Dendritic cell treated with granulocyte-macrophage colony-stimulating factor and Interleukin-4, amounts not matched to agents 40 ng/mL and 50 ng/mL, for 4 days (primary cell): Measurements from ENCODE around the gene MAGI3.
"Not testable (repeated sequence)": the region's sequence is repeated elsewhere in the genome, so short reads cannot be mapped to it uniquely, and the experiment has no call there.

Experiments used
- H3K27ac Mint-ChIP-seq: one replicate; pipeline ENCODE4 v1.8.0; 2022; ENCODE audit warnings: mild to moderate bottlenecking, mixed read lengths
- H3K27me3 Mint-ChIP-seq: one replicate; pipeline ENCODE4 v1.8.0; 2022; ENCODE audit warnings: mild to moderate bottlenecking, mixed read lengths
- H3K36me3 Mint-ChIP-seq: one replicate; pipeline ENCODE4 v1.8.0; 2022; ENCODE audit warnings: low read depth, mixed read lengths
- H3K4me1 Mint-ChIP-seq: one replicate; pipeline ENCODE4 v1.8.0; 2022; ENCODE audit warnings: low read depth, mixed read lengths
- H3K4me3 Mint-ChIP-seq: one replicate; pipeline ENCODE4 v1.8.0; 2022; ENCODE audit warnings: mild to moderate bottlenecking, moderate library complexity, mixed read lengths
- H3K9me3 Mint-ChIP-seq: one replicate; pipeline ENCODE4 v1.8.0; 2022; ENCODE audit warnings: mixed read lengths
- intact Hi-C: fragments of 100-400 bp; cut with micrococcal nuclease; formaldehyde crosslinking; loops from one replicate; pipeline ENCODE4 v1.15.0; 2022

Gene MAGI3

DNA sequence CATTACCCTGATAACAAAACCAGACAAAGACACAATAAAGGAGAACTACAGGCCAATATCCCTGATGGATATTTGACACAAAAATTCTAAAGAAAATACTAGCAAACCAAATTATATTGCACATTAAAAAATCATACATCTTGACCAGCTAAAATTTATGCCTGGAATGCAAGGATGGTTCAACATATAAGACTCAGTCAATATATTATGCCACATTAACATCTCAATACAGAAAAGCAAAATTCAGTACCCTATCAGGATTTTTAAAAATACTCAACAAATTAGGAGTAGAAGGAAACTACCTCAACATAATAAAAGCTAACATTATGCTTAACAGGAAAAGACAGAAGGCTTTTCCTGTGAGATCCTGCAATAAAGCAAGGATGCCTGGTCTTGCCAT is 177.1 kb downstream of the MAGI3 start:
- intact Hi-C loops: no loop called here
- H3K9me3 Mint-ChIP-seq: peaks cover 26% of the 10 kb centered on the region

DNA sequence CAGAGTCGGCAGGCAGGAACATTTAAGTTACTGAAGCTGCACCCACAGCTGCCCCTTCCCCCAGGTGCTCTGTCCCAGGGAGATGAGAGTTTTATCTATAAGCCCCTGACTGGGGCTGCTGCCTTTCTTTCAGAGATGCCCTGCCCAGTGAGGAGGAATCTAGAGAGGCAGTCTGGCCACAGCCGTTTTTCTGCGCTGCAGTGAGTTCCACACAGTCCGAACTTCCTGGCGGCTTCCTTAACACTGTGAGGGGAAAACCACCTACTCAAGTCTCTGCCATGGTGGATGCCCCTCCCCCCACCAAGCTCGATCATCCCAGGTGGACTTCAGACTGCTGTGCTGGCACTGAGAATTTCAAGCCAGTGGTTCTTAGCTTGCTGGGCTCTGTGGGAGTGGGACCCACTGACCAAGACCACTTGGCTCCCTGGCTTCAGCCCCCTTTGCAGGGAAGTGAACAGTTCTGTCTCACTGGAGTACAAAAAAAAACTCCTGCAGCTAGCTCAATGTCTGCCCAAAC is 185.5 kb downstream of the MAGI3 start:
- H3K27me3 Mint-ChIP-seq, H3K4me3 Mint-ChIP-seq, H3K36me3 Mint-ChIP-seq, H3K4me1 Mint-ChIP-seq, H3K27ac Mint-ChIP-seq, intact Hi-C loops: not testable (repeated sequence)
- peaks cover 29% of the 10 kb centered on the region for H3K9me3 Mint-ChIP-seq

More for the DNA sequence above, 177.1 kb downstream of the MAGI3 start:
- Mint-ChIP-seq H3K27ac (no peak overlapping the region), H3K4me1 (no peaks in the 10 kb centered on the region), H3K4me3 (no peak overlapping the region), H3K27me3 (no peaks in the 10 kb centered on the region), H3K36me3 (no peaks in the 10 kb centered on the region)

DNA sequence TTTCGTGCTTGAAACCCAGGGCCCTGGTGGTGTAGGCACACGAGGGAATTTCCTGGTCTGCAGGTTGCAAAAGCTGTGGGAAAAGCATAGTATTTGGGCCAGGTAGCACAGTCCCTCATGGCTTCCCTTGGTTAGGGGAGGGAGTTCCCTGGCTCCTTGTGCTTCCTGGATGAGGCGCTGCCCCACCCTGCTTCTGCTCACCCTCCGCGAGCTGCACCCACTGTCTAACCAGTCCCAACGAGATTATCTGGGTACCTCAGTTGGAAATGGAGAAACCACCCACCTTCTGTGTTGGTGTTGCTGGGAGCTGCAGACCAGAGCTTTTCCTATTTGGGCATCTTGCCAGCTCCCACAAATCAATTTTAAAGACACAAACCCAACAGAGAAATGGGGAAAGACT is 186.0 kb downstream of the MAGI3 start:
- H3K9me3 Mint-ChIP-seq: peaks cover 25% of the 10 kb centered on the region
- no peak overlapping the region for H3K4me3 Mint-ChIP-seq
- no peaks in the 10 kb centered on the region for H3K27me3 Mint-ChIP-seq
- H3K4me1 Mint-ChIP-seq: no peaks in the 10 kb centered on the region
- no peaks in the 10 kb centered on the region for H3K36me3 Mint-ChIP-seq
- H3K27ac Mint-ChIP-seq: no peak overlapping the region
- intact Hi-C loops: no loop called here

DNA sequence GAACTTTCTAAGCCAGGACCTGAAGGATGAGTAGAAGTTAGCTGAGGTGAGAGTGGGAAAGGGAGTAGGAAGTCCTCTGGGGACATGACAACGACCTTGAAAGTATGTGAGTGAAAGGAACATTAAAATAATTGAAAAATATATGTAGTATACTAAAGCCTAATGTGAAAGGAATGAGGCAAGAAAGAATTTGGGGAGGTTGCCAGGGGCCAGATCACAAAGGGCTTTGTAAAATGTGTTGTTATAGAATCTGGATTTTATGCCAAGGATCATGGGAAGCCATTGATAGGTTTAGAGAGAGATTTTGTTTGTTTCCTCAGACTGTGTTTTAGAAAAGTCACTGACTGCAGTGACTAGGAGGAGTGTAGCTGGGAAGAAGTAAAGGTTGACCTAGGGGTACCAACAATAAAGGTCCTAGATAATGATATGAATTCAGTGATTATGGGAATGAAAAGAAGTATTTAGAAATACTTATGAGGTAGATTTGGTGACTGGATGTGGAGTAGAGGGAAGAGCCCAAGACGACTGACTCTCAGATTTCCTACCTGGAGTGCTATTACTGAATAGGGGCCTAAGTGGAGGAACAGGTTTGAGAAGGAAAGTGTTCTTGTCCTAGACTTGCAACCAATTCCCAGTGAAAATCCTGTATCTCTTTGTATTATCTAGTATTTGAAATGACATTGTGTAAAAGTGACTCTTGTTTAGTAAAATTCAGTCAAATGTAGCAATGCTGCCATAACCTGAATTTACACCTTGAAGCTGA is 189.1 kb downstream of the MAGI3 start:
- Mint-ChIP-seq H3K4me3 (no peak overlapping the region), H3K4me1 (no peaks in the 10 kb centered on the region), H3K36me3 (no peaks in the 10 kb centered on the region), H3K27me3 (no peaks in the 10 kb centered on the region), H3K27ac (no peak overlapping the region), H3K9me3 (peaks cover 8% of the 10 kb centered on the region)
- intact Hi-C loops: no loop called here

DNA sequence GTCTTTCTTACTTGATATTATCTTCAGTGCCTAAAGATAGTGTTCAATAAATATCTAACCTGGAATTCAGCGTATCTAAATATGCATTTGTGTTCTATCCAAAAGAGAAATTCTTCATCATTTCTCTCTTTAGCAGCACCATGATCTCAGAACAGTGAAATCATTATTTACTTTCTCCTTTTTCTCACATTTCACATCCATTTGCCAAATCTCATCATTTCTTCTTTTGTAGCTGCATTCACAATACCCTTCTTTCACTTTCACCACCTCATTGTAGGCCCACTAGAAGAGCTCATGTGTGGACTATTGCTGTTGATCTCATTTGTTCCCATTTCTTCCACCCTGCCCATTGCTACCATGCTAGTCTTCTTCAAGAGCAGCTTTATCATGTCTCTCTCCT is 191.0 kb downstream of the MAGI3 start:
- no peaks in the 10 kb centered on the region for H3K4me1 Mint-ChIP-seq
- no peaks in the 10 kb centered on the region for H3K27me3 Mint-ChIP-seq
- intact Hi-C loops: no loop called here
- no peaks in the 10 kb centered on the region for H3K36me3 Mint-ChIP-seq
- no peak overlapping the region for H3K4me3 Mint-ChIP-seq
- no peak overlapping the region for H3K27ac Mint-ChIP-seq
- no peaks in the 10 kb centered on the region for H3K9me3 Mint-ChIP-seq

DNA sequence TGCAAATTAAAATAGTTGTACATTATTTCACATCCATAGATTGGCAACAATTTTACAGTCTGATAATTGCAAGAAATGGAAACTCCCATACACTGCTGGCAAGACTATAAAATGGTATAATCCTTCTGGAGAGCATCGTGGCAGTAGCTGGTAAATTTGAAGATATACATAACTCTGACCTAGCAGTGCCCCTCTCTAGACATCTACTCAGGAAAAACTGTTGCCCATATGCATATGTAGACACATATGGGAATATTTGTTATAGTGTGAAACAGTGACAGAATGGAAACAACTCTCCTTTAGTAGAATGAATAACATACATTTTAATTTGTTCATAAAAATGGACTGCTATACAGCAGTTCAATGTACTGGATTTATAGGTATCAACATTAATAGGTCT is 191.8 kb downstream of the MAGI3 start:
- H3K4me3 Mint-ChIP-seq: no peak overlapping the region
- H3K27ac Mint-ChIP-seq: no peak overlapping the region
- H3K9me3 Mint-ChIP-seq: no peaks in the 10 kb centered on the region
- H3K4me1 Mint-ChIP-seq: no peaks in the 10 kb centered on the region
- H3K27me3 Mint-ChIP-seq: no peaks in the 10 kb centered on the region
- H3K36me3 Mint-ChIP-seq: no peaks in the 10 kb centered on the region
- intact Hi-C loops: no loop called here

DNA sequence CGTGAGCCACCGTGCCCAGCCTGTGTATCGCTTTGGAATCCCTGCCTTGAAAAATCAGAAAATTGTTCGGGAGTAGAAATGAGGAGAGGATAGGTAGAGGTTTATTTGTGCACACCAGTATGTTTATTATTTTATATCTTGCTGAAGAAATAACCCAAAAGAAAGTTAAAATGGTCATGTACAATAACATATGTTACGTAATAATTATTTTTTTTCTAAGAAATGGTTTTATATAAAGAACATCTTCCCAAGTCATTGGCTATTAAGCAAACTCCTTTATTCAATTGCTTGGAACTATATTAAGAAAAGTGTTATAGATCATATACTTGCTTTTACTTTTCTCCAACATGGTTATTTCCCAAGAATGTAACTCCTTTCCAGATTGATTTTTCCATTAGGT is 197.2 kb downstream of the MAGI3 start:
- no peaks in the 10 kb centered on the region for H3K9me3 Mint-ChIP-seq
- no peaks in the 10 kb centered on the region for H3K27me3 Mint-ChIP-seq
- intact Hi-C loops: no loop called here
- H3K4me1 Mint-ChIP-seq: no peaks in the 10 kb centered on the region
- no peaks in the 10 kb centered on the region for H3K36me3 Mint-ChIP-seq
- H3K27ac Mint-ChIP-seq: no peak overlapping the region
- H3K4me3 Mint-ChIP-seq: no peak overlapping the region

DNA sequence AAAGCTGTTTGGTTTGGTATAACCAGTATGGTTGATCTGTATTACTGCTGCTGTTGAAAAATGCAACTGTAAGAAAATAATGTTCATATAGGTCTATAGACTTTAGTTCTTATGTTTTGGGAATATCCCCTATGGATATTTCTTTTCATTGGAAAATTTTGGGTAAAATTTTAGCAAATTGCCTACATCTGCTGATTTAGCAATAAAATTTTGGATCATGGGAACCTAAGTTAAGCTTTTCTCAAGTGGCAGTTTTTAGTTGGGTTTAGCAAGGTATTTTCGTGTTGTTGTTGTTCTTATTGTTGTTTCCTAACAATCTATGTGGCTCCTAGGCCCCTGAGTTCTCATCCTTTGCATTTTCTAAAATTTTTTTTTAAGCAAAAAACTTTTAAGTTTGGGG is 201.9 kb downstream of the MAGI3 start:
- Mint-ChIP-seq H3K9me3 (peaks cover 6% of the 10 kb centered on the region), H3K36me3 (no peaks in the 10 kb centered on the region), H3K4me3 (no peak overlapping the region), H3K27me3 (no peaks in the 10 kb centered on the region), H3K4me1 (no peaks in the 10 kb centered on the region), H3K27ac (no peak overlapping the region)
- intact Hi-C loops: no loop called here

DNA sequence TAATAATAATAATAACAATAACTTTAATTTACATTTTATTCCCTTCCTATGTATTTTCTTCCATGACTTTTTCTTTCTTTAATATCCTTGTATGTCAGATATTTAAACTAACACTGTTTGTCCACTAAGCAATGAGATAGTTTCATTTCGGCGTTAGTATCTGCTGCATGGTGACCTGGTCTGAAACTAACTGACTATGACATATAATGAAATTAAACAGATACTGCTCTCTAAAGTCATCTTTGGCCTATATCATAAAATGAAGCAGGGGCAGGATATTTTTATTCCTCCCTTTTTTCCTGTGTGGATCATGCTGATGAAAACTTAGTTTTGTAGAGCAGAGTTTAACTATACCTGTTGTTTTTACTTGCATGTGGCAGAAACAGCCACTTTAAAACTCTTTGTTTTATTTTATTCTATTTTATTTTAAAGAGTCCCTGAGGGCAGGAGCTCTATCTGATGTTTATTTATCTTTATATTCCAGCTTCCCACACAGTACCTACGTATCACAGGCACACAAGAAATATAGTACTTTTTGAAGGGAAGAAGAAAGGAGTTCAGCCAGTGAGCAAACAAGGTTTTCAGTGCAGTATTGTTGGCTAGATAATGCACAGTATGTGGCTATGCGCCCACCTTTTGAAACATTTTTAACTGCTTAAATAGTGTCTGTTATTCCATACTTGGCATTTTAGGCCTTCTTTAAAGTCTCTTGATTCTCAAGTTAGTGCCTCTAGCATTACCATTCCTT is 203.4 kb downstream of the MAGI3 start:
- no peaks in the 10 kb centered on the region for H3K27me3 Mint-ChIP-seq
- H3K9me3 Mint-ChIP-seq: peaks cover 21% of the 10 kb centered on the region

DNA sequence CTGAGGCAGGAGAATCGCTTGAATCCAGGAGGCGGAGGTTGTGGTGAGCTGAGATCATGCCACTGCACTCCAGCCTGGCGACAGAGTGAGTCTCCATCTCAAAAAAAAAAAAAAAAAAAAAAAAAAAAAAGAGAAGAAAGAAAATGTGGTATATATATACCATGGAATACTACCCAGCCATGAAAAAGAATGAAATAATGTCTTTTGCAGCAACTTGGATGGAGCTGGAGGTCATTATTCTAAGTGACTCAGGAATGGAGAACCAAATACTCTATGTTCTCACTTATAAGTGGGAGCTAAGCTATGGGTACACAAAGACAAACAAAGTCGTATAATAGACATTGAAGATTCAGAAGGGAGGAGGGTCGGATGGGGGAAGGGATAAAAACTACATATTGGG is 214.2 kb downstream of the MAGI3 start:
- intact Hi-C loops, H3K27ac Mint-ChIP-seq, H3K4me1 Mint-ChIP-seq, H3K4me3 Mint-ChIP-seq, H3K9me3 Mint-ChIP-seq, H3K36me3 Mint-ChIP-seq, H3K27me3 Mint-ChIP-seq: not testable (repeated sequence)

More for the DNA sequence above, 203.4 kb downstream of the MAGI3 start:
- Mint-ChIP-seq H3K4me3 (no peak overlapping the region), H3K36me3 (no peaks in the 10 kb centered on the region), H3K4me1 (no peaks in the 10 kb centered on the region), H3K27ac (no peak overlapping the region)
- intact Hi-C loops: no loop called here

DNA sequence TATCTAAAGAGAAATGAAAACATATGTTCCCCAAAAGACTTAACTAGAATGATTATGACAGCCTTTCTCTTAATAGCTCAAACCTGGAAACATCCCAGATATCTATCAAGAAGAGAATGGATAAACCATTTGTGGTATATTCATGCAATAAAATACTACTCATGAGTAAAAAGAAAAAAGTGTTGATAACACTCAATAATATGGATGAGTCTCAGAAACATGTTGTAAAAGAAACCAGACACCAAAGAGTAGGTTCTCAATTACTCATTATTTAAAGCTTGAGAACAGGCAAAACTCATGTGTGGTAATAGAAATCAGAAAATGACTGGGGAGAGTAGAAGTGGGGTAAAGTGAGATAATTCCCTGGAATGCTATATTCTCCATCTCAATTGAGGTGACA is 214.8 kb downstream of the MAGI3 start:
- Mint-ChIP-seq H3K27me3 (peaks cover 2% of the 10 kb centered on the region), H3K27ac (no peak overlapping the region), H3K9me3 (no peaks in the 10 kb centered on the region), H3K36me3 (no peaks in the 10 kb centered on the region), H3K4me3 (no peak overlapping the region), H3K4me1 (no peaks in the 10 kb centered on the region)
- intact Hi-C loops: no loop called here

DNA sequence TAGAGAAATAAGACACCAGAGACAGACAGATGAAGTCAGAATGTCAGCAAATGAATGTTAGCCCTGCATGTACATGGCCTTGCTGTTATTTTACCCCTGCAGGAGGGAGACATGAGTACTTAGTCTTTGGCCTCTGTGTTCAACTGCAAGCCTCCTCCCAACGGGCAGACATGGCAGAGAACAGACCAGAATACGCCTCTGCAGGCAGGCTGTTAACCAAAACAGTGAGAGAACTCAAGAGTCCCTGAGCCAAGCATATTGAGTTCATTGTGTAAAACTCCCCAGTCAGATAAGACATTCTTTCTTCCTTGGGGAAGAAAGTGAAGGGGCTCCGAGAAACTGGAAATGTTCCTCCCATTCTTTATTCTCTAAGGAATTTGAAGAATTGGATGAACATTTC is 218.1 kb downstream of the MAGI3 start:
- H3K36me3 Mint-ChIP-seq: no peaks in the 10 kb centered on the region
- intact Hi-C loops: no loop called here
- H3K27ac Mint-ChIP-seq: no peak overlapping the region
- no peaks in the 10 kb centered on the region for H3K9me3 Mint-ChIP-seq
- H3K4me1 Mint-ChIP-seq: no peaks in the 10 kb centered on the region
- no peak overlapping the region for H3K4me3 Mint-ChIP-seq
- H3K27me3 Mint-ChIP-seq: peaks cover 2% of the 10 kb centered on the region

DNA sequence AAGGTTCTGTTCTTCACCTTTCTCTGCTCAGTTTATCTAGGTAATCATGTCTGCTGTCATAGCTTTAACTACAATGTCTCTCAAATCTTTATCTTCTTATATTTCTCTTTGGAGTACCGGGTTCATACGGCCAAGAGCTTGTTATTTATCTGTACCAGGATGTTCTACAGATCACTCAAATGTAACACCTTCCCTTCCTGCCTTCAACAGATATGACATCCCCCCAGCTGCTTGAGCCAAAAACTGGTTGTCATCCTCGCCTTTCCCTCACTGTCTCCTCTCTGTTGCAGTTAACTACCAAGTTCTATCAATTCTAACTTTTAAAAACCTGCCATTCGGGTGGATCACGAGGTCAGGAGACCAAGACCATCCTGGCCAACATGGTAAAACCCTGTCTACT is 220.1 kb downstream of the MAGI3 start:
- H3K4me1 Mint-ChIP-seq: no peaks in the 10 kb centered on the region
- H3K27me3 Mint-ChIP-seq: peaks cover 2% of the 10 kb centered on the region
- H3K36me3 Mint-ChIP-seq: no peaks in the 10 kb centered on the region
- H3K9me3 Mint-ChIP-seq: no peaks in the 10 kb centered on the region
- intact Hi-C loops: no loop called here
- no peak overlapping the region for H3K27ac Mint-ChIP-seq
- H3K4me3 Mint-ChIP-seq: no peak overlapping the region

DNA sequence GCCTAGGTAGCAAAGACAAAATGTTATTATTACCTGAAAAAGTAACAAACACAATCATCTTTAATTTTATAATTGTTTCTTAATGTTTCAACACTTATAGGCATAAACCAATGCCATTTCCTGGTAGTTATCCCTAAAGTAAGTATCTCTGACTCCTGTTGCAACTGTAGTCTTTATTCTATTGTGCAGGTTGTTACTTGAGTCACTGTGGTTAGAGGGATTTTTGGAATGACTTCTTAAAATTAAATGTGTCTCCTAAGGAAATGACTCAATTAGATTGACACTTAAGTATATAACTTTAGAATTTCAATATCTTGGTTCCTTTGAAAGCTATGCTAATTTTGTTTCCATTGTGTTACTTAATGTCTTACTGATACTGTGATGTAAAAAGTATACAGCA is 225.1 kb downstream of the MAGI3 start:
- Mint-ChIP-seq H3K36me3 (no peaks in the 10 kb centered on the region), H3K27ac (no peak overlapping the region), H3K27me3 (no peaks in the 10 kb centered on the region), H3K4me3 (no peak overlapping the region), H3K4me1 (no peaks in the 10 kb centered on the region), H3K9me3 (no peaks in the 10 kb centered on the region)
- intact Hi-C loops: no loop called here
